ENCODE results near the gene ANKHD1.

Gene ANKHD1

GRCh38 chr5:140542972-140543371 lies 141.3 kb downstream of the ANKHD1 start:
- no peak for DNase-seq (ENCODE audit: low read depth in 1 of 2, low spot score in 1 of 2)

- no peak for DNase-seq (ENCODE audit: low read depth in 1 of 2, low spot score in 1 of 2)
Measured at GRCh38 chr5:140544986-140545385, 143.4 kb downstream of the ANKHD1 start.

GRCh38 chr5:140545606-140546005 lies 144.0 kb downstream of the ANKHD1 start:
- no peak for DNase-seq (ENCODE audit: low read depth in 1 of 2, low spot score in 1 of 2)

GRCh38 chr5:140546851-140547507 lies 145.3 kb downstream of the ANKHD1 start:
- DNase-seq (ENCODE audit: low read depth in 1 of 2, low spot score in 1 of 2): no peak

- DNase-seq (ENCODE audit: low read depth in 1 of 2, low spot score in 1 of 2): peak; percentile 75 to 78
Measured at GRCh38 chr5:140547508-140548299, 146.1 kb downstream of the ANKHD1 start, which contains the start of gene EIF4EBP3. Gene EIF4EBP3, plus strand, starts transcription at chr5:140547662. Its CDS starts 76 bp downstream, at chr5:140547738.

- DNase-seq (ENCODE audit: low read depth in 1 of 2, low spot score in 1 of 2): no peak
Measured at GRCh38 chr5:140548300-140548688, 146.7 kb downstream of the ANKHD1 start.

GRCh38 chr5:140548791-140549190 lies 147.2 kb downstream of the ANKHD1 start:
- DNase-seq (ENCODE audit: low read depth in 1 of 2, low spot score in 1 of 2): no peak

- DNase-seq (ENCODE audit: low read depth in 1 of 2, low spot score in 1 of 2): no peak
Measured at GRCh38 chr5:140549237-140550144, 147.9 kb downstream of the ANKHD1 start.

GRCh38 chr5:140550147-140551079 lies 148.8 kb downstream of the ANKHD1 start:
- no peak for DNase-seq (ENCODE audit: low read depth in 1 of 2, low spot score in 1 of 2)

- DNase-seq (ENCODE audit: low read depth in 1 of 2, low spot score in 1 of 2): no peak
Measured at GRCh38 chr5:140551872-140552271, 150.2 kb downstream of the ANKHD1 start.

- no peak for DNase-seq (ENCODE audit: low read depth in 1 of 2, low spot score in 1 of 2)
Measured at GRCh38 chr5:140553657-140554056, 152.0 kb downstream of the ANKHD1 start.

- no peak for DNase-seq (ENCODE audit: low read depth in 1 of 2, low spot score in 1 of 2)
Measured at GRCh38 chr5:140554454-140554853, 152.8 kb downstream of the ANKHD1 start.

GRCh38 chr5:140555747-140556312 lies 154.2 kb downstream of the ANKHD1 start:
- DNase-seq (ENCODE audit: low read depth in 1 of 2, low spot score in 1 of 2): no peak

GRCh38 chr5:140556438-140556837 lies 154.8 kb downstream of the ANKHD1 start:
- no peak for DNase-seq (ENCODE audit: low read depth in 1 of 2, low spot score in 1 of 2)

- DNase-seq (ENCODE audit: low read depth in 1 of 2, low spot score in 1 of 2): peak; percentile 56 to 79
Measured at GRCh38 chr5:140557136-140557805, 155.6 kb downstream of the ANKHD1 start, which contains the start of gene SRA1. Gene SRA1, minus strand, starts transcription at chr5:140557473. Its CDS starts 21 bp downstream, at chr5:140557452.

GRCh38 chr5:140557965-140558364 lies 156.3 kb downstream of the ANKHD1 start:
- DNase-seq (ENCODE audit: low read depth in 1 of 2, low spot score in 1 of 2): no peak

GRCh38 chr5:140558542-140558941 lies 156.9 kb downstream of the ANKHD1 start:
- no peak for DNase-seq (ENCODE audit: low read depth in 1 of 2, low spot score in 1 of 2)

- DNase-seq (ENCODE audit: low read depth in 1 of 2, low spot score in 1 of 2): no peak
Measured at GRCh38 chr5:140560227-140560626, 158.6 kb downstream of the ANKHD1 start.

- DNase-seq (ENCODE audit: low read depth in 1 of 2, low spot score in 1 of 2): no peak
Measured at GRCh38 chr5:140561753-140562523, 160.3 kb downstream of the ANKHD1 start.
